ENCODE measurements around the gene TARBP1.
"Not testable (repeated sequence)": the region's sequence is repeated elsewhere in the genome, so short reads cannot be mapped to it uniquely, and the experiment has no call there.

The TARBP1 gene

DNA sequence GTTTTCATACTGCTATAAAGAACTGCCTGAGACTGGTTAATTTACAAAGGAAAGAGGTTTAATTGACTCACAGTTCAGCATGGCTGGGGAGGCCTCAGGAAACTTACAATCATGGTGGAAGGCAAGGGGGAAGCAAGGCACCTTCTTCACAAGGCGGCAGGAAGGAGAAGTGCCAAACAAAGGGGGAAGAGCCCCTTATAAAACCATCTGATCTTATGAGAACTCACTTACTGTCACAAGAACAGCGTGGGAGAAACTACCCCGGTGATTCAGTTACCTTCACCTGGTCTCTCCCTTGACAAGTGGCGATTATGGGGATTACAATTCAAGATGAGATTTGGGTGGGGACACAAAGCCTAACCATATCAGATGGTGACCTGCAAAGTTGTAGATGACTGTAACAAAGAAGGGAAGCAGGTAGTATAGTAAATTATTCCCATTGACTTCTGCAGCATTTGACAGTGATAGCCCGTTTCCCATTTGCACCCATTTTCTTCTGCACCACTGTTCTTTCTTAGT is 99.3 kb downstream of the TARBP1 start:
- not testable (repeated sequence) for DNase-seq

DNA sequence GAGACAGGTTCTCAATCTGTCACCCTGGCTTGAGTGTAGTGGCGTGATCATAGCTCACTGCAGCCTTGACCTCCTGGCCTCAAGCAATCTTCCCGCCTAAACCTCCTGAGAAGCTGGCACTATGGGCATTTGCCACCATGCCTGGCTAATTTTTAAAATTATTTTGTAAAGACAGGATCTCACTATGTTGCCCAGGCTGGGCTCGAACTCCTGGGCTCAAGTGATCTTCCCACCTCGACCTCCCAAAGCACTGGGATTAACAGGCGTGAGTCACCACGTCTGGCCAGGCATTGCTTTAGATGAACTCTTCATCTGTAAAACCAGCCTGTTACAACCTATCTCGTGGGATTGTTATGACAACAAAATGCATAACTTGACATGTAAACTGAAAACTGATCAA is 103.3 kb downstream of the TARBP1 start:
- no peak for DNase-seq

DNA sequence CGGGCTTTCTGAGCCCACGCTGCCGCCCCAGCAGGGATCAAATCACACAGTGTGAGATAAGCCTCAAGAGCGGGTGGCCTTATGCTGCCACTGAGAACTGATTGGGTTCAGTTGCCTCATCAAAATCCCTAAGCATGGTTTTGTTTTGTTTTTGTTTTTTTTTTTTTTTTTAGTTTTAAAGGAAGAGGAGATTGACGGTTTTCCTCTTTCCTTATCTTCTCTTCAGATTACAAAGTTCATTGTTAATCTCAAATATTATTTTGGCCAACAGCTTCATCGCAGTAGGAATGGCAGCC is 105.1 kb downstream of the TARBP1 start:
- DNase-seq, result no peak

DNA sequence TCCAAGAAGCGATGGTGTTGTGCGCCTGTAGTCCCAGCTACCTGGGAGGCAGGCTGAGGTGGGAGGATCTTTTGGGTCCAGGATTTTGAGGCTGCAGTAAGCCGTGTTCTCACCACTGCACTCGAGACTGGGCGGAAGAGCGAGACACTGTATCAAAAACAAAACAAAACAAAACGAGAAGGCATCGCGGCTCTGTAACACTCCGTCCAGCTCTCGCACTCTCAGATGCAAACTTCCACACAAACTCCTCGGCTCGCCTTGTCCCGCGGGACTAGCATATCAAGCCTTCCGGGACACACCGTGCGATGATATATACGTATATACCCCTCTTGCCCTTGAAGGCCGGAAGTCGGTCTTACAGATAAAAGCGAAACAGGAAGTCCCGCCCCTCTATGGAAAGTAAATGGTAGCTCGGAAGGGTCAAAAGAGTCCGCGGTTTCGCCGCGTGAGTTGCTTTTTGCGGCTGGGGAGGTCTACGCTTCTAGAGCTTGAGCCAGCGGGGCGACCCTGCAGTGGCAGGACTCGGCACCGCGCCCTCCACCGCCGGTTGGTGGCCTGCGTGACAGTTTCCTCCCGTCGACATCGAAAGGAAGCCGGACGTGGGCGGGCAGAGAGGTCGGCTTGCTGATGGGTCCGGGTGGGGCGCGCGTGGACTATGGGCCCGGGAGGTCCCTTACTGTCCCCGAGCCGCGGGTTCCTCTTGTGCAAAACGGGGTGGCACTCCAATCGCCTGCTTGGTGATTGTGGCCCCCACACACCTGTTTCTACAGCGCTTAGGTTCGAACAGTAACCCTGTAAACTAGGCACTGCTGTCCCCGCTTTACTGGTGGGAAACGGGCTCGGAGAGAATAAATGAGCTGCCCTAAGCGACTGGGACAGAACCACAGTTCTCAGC is 105.7 kb downstream of the TARBP1 start, which contains the start of gene COA6:
TSS of gene COA6 (plus strand) at position 393 of the 895 bp plus-strand sequence. CDS start at position 404, 11 bp downstream.
- DNase-seq, result peak; percentile 98

DNA sequence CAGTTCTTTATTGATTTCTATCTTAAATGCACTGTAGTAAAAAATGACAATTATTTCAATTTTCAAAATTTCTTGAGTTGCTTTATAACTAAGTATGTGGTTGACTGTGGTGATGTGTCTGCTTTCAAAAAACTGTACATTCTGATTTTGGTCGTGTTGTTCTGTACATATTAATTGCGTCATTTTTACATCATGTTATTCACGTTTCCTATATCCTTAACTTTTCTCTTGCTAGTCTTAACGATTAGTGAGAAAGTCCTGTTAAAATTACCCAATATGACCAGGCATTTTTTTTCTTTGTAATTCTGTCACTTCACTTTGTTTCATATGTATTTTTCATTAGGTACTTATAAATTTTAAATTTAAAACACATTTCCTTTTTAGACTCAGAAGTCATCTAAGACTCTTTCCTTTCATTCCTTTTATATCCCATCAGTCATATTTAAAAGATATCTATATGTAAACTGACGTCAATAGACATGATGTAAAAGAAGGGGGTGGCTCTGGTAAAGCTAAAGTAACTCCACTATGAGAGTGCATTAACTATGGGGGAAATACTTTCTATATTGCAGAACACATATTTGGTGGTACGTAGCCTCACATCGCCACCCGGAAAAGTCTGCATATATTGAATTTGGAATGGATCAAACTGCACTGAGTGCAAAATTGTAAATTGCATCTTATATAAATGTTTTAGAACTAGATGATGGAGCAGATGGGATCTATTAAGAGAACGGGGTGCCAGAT is 106.8 kb downstream of the TARBP1 start:
- DNase-seq, result no peak

DNA sequence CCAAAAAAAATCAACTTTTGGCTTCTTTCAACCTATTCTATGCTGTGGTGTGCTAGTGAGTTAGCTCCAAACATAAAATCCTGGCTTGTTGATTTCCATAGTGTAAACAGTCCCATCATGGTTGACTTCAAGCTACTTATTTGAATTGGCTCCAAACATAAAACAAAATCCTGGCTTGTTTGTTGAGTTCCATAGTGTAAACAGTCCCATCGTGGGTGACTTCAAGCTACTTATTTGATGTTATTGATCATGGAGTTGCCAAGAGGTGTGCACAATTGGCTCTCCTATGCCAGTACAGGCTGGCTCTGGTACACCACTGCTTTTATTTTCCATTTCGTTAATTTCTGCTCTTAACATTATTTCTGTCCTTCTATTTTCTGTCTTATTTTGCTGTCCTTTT is 107.6 kb downstream of the TARBP1 start:
- no peak for DNase-seq

DNA sequence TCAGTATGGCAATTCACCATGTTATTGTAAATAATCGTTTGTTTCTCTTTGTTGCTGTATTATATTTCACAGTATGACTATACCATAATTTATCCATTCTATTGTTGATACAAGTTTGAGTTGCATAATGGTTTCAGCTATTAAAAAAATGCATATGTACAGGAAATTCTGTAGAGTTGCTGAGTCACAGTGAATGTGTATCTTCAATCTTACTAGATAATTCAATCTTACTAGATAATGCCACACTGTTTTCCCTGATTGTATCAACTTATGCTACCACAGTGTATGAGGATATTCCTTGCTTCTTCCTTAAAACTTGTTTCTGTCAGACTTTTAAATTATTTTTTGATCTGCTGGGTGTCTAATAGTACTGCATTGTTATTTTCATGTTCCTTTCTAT is 109.2 kb downstream of the TARBP1 start:
- peak; percentile 24 for DNase-seq

DNA sequence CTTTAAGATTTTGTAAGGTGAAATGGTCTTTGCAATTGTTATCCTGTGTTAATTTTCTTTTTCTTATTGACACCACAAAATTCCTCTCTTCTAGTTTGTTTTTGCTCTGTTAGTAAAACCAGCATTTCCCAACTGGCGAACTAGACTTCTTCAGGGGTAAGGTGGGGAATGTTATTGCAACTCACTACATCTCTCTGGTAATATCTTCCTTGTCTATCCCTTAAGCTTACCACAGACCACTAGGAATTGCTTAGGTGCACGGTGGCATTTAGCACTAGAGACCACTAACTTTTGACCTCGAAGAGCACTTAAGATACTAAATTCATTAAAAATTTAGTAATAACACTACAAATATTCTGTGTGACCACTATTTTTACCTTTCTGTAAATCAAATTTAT is 109.9 kb downstream of the TARBP1 start:
- DNase-seq, result no peak

DNA sequence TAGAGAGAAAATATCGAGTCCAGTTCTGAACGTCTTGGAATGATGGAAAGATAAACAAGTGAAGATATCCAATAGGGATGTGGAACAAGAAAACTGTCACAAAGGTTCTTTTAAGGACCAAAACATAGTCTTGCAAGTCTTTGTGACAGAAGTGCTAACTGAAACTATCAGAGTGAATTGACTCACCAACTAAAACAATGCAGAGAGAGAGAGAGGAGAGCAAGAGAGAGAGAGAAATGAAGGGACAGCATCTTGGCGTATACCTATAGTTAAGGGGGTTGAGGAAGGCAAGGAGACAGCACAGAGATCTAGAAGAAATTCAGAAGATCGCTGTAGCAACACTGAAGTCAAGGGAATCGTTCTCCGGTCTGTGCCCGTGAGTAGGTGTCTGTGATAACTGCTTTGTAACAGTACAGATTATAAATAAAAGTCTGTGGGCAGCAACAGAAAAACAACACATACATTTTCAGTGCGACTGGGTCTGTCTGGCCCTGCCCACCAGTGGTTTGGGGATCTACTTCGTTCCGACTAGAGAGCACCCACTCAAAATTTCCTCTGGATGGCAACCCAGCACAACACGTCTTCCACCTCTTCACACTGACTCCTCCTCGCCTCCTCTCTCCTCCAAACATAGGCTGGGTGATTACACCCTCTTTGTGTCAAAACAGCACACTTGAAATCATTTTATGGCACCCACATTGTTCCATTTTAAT is 110.5 kb downstream of the TARBP1 start:
- no peak for DNase-seq

DNA sequence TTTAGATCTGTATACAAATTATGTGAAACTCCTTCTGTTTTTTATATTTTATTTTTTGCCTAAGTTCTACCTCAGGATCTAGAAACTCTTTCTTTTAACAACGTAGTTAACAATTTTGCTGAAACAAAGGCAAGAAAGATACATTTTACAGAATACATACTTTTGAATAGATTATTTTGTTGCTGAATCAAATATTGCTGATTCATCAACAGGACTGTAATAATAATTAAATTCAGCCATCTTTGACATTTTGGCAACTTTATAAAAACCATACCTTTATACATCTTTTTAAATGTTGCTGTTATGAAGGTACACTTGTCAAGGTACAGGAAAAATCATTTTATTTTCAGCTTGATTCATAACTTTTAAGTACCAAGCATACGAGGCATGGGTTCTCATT is 116.4 kb downstream of the TARBP1 start:
- no peak for DNase-seq

DNA sequence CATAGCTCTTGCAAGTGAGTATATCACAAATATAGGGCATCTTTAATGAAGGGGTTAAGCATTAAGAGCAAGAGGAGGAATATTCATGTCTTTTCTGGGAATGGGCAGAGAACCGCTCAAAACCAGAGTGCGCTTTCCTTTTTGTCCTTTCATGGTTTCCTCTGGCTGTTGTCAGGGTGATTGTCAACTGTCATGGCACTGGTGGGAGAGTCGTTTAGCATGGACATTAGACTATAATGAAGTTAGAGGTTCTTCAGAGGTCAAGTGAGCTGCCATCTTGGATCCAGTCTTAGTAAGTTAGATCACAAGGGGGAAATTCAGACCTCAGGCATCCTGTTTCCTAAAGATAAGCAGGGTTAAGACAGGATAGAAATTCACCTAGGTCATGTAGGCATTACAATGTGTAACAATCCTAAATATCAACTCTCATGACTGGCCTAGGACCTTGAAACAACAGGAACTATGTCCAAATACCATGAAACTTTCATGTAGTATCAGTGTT is 117.8 kb downstream of the TARBP1 start:
- DNase-seq, result no peak

DNA sequence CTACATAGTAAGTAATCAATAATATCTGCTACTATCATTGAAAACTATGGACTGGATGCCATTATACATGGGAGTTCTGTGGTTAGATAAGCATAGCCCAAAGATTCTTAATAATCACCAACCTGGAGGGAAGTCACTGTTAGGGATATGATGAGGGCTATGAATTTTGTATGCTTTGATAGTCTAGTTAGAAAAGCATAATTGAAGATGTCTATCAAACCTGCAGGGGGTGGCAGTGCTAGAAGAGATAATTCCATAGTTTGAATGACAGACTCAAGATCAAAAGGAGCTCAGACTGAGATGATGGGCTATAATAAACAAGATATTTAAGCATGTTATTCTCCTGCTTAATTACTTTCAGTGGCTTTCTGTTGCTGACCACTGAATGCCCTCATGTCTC is 121.1 kb downstream of the TARBP1 start:
- DNase-seq, result no peak

DNA sequence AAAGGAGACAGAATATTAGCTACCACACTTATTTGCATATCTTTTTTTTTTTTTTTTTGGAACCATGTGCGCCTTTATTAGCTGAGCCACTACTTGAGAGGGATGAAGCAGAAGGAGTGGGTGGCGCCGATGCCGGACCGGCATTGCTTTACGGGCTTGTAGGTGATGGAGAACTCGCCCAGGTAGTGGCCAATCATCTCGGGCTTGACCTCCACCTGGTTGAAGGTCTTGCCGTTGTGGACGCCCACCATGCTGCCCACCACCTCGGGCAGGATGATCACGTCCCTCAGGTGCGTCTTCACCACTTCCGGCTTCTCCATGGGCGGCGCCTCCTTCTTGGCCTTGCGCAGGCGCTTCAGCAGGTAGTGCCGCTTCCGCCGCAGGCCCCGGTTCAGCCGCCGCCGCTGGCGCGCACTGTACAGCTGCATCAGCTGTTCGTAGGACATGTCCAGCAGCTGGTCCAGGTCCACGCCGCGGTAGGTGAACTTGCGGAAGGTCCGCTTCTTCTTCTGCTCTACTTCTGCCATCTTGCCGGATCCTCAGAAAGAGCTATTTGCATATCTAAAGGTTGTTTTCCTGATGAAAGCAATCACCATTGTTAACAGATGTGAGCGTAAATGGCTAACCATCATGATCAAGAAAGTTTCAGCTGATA is 122.2 kb downstream of the TARBP1 start:
- DNase-seq, result not testable (repeated sequence)

DNA sequence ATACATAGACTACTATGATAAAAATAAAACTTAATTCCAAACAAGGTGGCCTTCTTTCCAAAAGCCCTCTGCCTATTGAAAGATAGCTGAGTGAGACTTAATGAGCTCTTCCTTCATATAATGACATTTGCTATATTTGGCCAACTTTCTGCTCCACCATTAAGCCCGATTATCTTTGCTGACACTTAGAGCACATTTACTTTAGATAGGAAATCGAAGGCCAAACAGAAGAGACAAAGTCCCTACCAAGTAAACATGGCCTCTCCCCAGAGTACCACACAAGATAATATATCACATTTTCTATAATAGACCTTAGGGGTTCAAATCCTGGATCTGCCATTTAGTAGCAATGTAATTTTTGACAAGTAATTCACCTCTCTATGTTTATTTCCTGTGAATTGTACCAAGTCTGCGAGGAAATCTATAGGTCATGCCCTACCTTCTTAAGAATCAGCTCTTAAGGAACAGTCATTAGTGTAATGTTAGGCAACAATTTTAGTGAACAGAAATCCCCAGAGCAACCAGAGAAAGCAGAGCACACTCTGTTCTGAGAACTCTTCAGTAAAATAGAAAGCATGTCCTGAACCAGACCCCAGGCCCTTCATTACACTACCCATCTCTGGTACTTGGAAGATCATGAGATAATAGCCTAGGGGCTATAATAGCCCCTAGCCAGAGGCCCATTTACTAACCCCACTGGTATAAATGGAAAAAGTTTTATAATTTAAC is 123.0 kb downstream of the TARBP1 start:
- DNase-seq, result no peak

DNA sequence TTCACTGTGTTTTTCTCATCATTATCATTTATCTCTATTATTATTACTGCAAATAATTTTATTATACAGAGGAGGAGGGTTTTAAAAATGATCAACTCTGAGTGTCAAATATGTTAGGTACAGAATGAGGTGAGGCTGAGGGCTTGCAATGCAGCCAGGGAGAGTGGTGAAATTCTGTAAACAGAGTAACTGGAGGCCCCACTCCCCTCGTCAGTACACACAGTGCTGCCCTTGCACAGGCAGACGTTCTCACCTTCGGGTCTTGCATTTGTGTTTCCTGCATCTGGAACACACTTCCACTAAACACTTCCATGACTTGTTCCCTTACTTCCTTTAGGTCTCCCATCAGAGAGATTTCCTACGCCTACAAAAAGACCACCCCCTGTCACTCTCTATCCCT is 130.0 kb downstream of the TARBP1 start:
- no peak for DNase-seq

DNA sequence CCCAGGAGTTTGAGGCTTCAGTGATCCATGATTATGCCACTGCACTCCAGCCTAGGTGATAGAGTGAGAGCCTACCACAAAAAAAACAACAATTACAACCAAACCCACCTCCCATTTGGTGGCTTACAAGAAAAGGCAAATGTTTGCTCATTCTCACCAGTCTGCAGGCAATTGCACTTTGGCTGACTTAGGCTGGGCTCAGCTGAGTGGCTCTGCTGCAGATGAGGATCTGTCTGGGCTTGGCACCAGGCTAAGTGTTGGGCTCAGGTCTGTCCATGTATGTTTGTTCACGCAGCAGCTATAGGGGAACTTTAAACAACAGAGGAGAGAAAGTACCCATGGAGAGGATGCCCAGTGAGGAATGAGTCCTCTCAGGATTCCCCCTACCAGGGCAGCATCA is 133.7 kb downstream of the TARBP1 start:
- no peak for DNase-seq

DNA sequence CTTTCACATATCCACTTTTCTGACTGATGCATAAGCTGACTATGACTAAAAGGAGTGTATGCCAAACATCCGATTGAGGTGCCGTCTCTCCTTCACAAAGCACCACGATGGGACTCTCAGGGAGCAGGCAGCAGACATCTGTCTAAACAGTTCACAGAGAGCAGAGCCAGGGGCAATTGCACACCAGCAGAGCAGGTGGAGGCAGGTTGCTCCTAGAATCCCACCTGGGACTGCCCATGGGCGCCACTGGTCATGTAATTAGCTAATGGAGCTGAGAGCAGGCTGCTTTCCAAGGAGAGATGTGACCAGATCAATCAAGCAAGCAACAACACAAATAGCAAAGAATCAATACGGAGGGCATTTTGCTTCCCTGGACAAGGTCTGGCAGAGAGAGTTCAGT is 136.2 kb downstream of the TARBP1 start:
- no peak for DNase-seq

Measured in fibroblast of skin of abdomen (primary cell).